Uterus (tissue), 4 donors: ENCODE results near the gene ULK4. TPM values are rescaled to one million over a fixed set of nuclear protein-coding genes. Genes with fewer than 3 reads are reported as not detected.

Experiments used
- DNase-seq, 2 donors: peaks; one replicate each; pipeline ENCODE4 v3.0.0-alpha.2; 2019 to 2020
- H3K27ac ChIP-seq, 2 donors: fragments of 200-600 bp; sonication (generic); 1 replicate in 1 of 2; 2 replicates in 1 of 2; pipeline ENCODE4 v1.5.1; 2016 to 2018
- H3K27me3 ChIP-seq, 2 donors: fragments of 200-600 bp; sonication (generic); one replicate each; pipeline ENCODE4 v1.5.1; 2018 to 2019; ENCODE audit warnings: control low read depth in 1 of 2
- H3K36me3 ChIP-seq, 2 donors: fragments of 200-600 bp; sonication (generic); one replicate each; pipeline ENCODE4 v1.5.1; 2019; ENCODE audit warnings: control low read depth in 1 of 2
- H3K4me1 ChIP-seq, 2 donors: fragments of 200-600 bp; sonication (generic); one replicate each; pipeline ENCODE4 v1.5.1; 2018 to 2019; ENCODE audit warnings: control low read depth in 1 of 2
- H3K4me3 ChIP-seq, 2 donors: fragments of 200-600 bp; sonication (generic); 1 replicate in 1 of 2; 2 replicates in 1 of 2; pipeline ENCODE4 v1.5.1; 2018 to 2019; ENCODE audit warnings: mild to moderate bottlenecking in 1 of 2
- H3K9me3 ChIP-seq, 2 donors: fragments of 200-600 bp; sonication (generic); one replicate each; pipeline ENCODE4 v1.5.1; 2019; ENCODE audit warnings: control low read depth in 1 of 2
- POLR2A ChIP-seq, 2 donors: fragments of 450-650 bp; IDR thresholded peaks; one replicate each; pipeline ENCODE4 v1.6.1; 2016; ENCODE audit warnings: antibody characterized with exemption in 2 of 2, mild to moderate bottlenecking in 1 of 2, moderate library complexity in 1 of 2
- intact Hi-C: fragments of 100-400 bp; cut with DNase I; formaldehyde crosslinking; loops from one replicate; pipeline ENCODE4 v1.15.1; 2023; ENCODE audit warnings: low total_unique reads
- total RNA-seq, 4 donors: library from RNA; depleted of rRNA in 3 of 4; stranded (reverse); fragments of >200 nt in 3 of 4; gene quantifications; one replicate each; pipeline versions ENCODE4 v1.1.0 to v1.2.4, GENCODE V29; 2014 to 2023
- TF ChIP-seq, protein P1 (sequence below), 4 experiments: fragments of 200-600 bp in 2 of 4; fragments of 450-650 bp in 2 of 4; sonication (generic) in 2 of 4; IDR thresholded peaks; one replicate each; pipeline ENCODE4 v1.5.1; 2016 to 2019; ENCODE audit warnings: antibody characterized with exemption in 4 of 4, mild to moderate bottlenecking in 2 of 4, moderate library complexity in 1 of 4
- donor health status: DM: yes; HTN: yes; CAD: no.

ULK4 gene
- total RNA-seq, 4 donors from 2014 or later = 8.7 to 118 (median 26.1) TPM

- Histone ChIP-seq H3K9me3 (no peaks in the 10 kb centered on the region), H3K4me3 (no peak overlapping the region), H3K27ac (no peak overlapping the region), H3K27me3 (no peaks in the 10 kb centered on the region), H3K4me1 (no peaks in the 10 kb centered on the region), H3K36me3 (no peaks in the 10 kb centered on the region)
- intact Hi-C loops = no loop called here
- no peak for DNase-seq
- no peak for TF ChIP-seq POLR2A (IDR thresholded peaks at IDR 0.05)
- TF ChIP-seq, protein P1, sequence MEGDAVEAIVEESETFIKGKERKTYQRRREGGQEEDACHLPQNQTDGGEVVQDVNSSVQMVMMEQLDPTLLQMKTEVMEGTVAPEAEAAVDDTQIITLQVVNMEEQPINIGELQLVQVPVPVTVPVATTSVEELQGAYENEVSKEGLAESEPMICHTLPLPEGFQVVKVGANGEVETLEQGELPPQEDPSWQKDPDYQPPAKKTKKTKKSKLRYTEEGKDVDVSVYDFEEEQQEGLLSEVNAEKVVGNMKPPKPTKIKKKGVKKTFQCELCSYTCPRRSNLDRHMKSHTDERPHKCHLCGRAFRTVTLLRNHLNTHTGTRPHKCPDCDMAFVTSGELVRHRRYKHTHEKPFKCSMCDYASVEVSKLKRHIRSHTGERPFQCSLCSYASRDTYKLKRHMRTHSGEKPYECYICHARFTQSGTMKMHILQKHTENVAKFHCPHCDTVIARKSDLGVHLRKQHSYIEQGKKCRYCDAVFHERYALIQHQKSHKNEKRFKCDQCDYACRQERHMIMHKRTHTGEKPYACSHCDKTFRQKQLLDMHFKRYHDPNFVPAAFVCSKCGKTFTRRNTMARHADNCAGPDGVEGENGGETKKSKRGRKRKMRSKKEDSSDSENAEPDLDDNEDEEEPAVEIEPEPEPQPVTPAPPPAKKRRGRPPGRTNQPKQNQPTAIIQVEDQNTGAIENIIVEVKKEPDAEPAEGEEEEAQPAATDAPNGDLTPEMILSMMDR (IDR thresholded peaks at IDR 0.05) = no peak
Observed at GRCh38 chr3:41854956-41855355, 106.9 kb downstream of the ULK4 start.

GRCh38 chr3:41853540-41854196 lies 108.2 kb downstream of the ULK4 start:
- Histone ChIP-seq H3K4me3 (no peak overlapping the region), H3K27me3 (no peaks in the 10 kb centered on the region), H3K9me3 (no peaks in the 10 kb centered on the region), H3K36me3 (no peaks in the 10 kb centered on the region), H3K4me1 (no peaks in the 10 kb centered on the region), H3K27ac (peak overlapping the region in 1 of 2 donors; percentile 14)
- intact Hi-C loops = no loop called here
- DNase-seq = peak in 1 of 2 donors; percentile 22
- TF ChIP-seq, protein P1 (IDR thresholded peaks at IDR 0.05) = no peak
- no peak for TF ChIP-seq POLR2A (IDR thresholded peaks at IDR 0.05)

DNA sequence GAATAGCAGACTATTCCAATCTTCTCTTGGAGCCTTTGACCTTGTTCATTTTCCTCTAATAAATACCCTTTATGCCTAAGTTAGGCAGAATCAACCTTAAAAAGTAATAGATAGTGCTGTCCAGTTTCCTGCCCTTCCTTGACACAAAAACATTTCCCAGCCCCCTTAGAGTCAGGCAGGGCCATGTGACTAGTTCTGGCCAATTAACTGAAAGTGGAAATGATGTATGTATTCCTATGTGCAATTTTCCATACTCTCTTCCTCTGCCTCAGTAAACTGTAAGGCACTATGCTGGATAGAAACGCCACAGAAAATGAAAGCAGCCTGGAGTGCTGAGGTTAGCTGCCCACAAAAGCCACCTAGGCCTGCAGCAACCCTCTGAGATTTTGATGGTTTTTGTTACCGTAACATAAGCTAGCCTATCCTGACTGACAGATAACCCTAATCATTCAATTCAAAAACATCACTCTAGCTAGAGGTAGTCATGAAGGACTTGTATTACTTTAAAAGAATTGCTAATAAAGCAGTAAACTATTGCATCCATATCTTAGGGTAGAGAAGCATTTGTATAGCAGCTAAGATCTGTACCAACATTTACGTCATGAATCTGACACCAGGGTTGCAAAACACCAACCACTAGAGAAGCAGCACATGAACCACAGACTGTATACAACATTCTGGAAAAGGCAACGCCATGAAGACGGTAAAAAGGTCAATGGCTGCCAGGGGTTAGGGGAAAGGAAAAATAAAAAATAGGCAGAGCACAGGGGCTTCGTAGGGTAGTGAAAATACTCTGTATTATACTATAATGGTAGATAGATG lies 112.9 kb downstream of the ULK4 start:
- no peak for TF ChIP-seq POLR2A (IDR thresholded peaks at IDR 0.05)
- TF ChIP-seq, protein P1 (IDR thresholded peaks at IDR 0.05) = no peak
- Histone ChIP-seq H3K9me3 (no peaks in the 10 kb centered on the region), H3K4me1 (peaks cover 0 to 7% of the 10 kb centered on the region in 2 donors), H3K36me3 (no peaks in the 10 kb centered on the region), H3K4me3 (no peak overlapping the region), H3K27ac (no peak overlapping the region), H3K27me3 (no peaks in the 10 kb centered on the region)
- DNase-seq = no peak
- intact Hi-C loops = no loop called here

DNA sequence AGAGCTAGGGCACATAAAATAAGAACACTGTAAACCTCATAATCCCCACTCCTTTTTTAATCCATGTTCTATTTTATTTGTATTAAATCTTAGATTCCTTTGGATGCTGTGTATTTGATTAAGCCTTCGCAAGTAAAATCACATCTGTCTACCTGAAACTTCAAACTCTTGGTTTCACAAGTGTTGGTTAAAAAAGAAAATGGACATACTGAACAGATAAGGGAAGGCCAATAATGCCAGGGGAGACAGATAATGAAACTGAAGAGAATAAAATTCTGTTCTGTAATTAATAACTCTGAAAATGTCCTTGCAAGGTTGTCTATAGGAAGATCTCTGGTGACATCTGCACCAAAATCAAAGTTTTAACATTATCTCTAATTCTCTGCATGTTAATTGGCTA lies 114.2 kb downstream of the ULK4 start:
- intact Hi-C loops = no loop called here
- TF ChIP-seq POLR2A (IDR thresholded peaks at IDR 0.05) = no peak
- TF ChIP-seq, protein P1 (IDR thresholded peaks at IDR 0.05) = no peak
- no peak for DNase-seq
- Histone ChIP-seq H3K4me1 (peaks cover 0 to 7% of the 10 kb centered on the region in 2 donors), H3K27me3 (no peaks in the 10 kb centered on the region), H3K4me3 (no peak overlapping the region), H3K27ac (no peak overlapping the region), H3K36me3 (no peaks in the 10 kb centered on the region), H3K9me3 (no peaks in the 10 kb centered on the region)

- no peak overlapping the region for H3K4me3 ChIP-seq
- H3K27ac ChIP-seq = no peak overlapping the region
- intact Hi-C loops = no loop called here
- H3K36me3 ChIP-seq = no peaks in the 10 kb centered on the region
- no peak for TF ChIP-seq POLR2A (IDR thresholded peaks at IDR 0.05)
- TF ChIP-seq, protein P1 (IDR thresholded peaks at IDR 0.05) = no peak
- no peaks in the 10 kb centered on the region for H3K9me3 ChIP-seq
- DNase-seq = no peak
- H3K27me3 ChIP-seq = no peaks in the 10 kb centered on the region
- H3K4me1 ChIP-seq = peaks cover 0 to 7% of the 10 kb centered on the region in 2 donors
Observed at GRCh38 chr3:41846850-41847249, 115.1 kb downstream of the ULK4 start.
